Measurements from ENCODE around the gene SEMA3G.

Gene SEMA3G

GRCh38 chr3:52396907-52397591, 47.9 kb downstream of the SEMA3G start:
- TF ChIP-seq, protein P1, sequence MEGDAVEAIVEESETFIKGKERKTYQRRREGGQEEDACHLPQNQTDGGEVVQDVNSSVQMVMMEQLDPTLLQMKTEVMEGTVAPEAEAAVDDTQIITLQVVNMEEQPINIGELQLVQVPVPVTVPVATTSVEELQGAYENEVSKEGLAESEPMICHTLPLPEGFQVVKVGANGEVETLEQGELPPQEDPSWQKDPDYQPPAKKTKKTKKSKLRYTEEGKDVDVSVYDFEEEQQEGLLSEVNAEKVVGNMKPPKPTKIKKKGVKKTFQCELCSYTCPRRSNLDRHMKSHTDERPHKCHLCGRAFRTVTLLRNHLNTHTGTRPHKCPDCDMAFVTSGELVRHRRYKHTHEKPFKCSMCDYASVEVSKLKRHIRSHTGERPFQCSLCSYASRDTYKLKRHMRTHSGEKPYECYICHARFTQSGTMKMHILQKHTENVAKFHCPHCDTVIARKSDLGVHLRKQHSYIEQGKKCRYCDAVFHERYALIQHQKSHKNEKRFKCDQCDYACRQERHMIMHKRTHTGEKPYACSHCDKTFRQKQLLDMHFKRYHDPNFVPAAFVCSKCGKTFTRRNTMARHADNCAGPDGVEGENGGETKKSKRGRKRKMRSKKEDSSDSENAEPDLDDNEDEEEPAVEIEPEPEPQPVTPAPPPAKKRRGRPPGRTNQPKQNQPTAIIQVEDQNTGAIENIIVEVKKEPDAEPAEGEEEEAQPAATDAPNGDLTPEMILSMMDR (IDR thresholded peaks at IDR 0.05; ENCODE audit: low read length, missing control alignments), result no peak
- no peak for DNase-seq (ENCODE audit: low read depth)
- no peak overlapping the region for H3K4me3 ChIP-seq (replicated peaks; ENCODE audit: low read depth, low read length)

DNA sequence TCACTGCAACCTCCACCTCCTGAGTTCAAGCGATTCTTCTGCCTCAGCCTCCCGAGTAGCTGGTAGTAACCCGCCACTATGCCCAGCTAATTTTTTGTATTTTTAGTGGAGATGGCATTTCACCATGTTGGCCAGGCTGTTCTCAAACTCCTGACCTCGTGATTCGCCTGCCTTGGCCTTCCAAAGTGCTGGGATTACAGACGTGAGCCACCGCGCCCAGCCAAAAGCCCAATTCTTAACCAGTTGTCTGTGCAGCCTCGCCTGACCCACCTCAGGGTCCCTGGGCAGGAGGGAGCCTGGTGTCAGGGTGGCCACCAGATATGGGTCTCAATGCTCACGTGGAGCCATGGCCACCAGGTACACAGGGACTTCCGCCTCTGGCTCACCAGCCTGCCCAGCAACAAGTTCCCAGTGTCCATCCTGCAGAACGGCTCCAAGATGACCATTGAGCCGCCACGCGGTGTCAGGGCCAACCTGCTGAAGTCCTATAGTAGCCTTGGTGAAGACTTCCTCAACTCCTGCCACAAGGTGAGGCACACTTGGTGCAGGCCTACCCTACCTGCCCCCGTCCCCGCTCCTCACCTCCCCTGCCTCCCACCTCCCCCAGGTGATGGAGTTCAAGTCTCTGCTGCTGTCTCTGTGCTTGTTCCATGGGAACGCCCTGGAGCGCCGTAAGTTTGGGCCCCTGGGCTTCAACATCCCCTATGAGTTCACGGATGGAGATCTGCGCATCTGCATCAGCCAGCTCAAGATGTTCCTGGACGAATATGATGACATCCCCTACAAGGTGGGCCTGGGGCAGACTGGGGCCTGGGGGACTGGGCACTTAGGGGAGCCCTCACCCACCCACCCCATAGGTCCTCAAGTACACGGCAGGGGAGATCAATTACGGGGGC, 48.6 kb downstream of the SEMA3G start:
- no peak overlapping the region for H3K4me3 ChIP-seq (replicated peaks; ENCODE audit: low read depth, low read length)
- DNase-seq (ENCODE audit: low read depth), result no peak
- TF ChIP-seq, protein P1 (IDR thresholded peaks at IDR 0.05; ENCODE audit: low read length, missing control alignments), result no peak

DNA sequence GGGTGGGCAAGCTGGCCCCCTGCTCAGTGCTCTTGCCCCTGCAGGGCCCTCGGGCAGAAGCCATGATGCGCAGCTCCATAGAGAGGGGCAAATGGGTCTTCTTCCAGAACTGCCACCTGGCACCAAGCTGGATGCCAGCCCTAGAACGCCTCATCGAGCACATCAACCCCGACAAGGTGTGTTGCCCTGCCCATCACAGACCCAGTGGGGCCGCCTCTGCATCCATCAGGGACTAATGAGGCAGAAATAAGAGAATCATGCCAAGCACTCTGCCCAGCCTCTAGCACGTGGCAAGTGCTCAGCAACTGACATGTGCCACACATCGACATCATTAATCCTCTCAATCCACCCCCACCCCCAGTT, 49.4 kb downstream of the SEMA3G start:
- no peak overlapping the region for H3K4me3 ChIP-seq (replicated peaks; ENCODE audit: low read depth, low read length)
- TF ChIP-seq, protein P1 (IDR thresholded peaks at IDR 0.05; ENCODE audit: low read length, missing control alignments), result no peak
- DNase-seq (ENCODE audit: low read depth), result no peak

DNA sequence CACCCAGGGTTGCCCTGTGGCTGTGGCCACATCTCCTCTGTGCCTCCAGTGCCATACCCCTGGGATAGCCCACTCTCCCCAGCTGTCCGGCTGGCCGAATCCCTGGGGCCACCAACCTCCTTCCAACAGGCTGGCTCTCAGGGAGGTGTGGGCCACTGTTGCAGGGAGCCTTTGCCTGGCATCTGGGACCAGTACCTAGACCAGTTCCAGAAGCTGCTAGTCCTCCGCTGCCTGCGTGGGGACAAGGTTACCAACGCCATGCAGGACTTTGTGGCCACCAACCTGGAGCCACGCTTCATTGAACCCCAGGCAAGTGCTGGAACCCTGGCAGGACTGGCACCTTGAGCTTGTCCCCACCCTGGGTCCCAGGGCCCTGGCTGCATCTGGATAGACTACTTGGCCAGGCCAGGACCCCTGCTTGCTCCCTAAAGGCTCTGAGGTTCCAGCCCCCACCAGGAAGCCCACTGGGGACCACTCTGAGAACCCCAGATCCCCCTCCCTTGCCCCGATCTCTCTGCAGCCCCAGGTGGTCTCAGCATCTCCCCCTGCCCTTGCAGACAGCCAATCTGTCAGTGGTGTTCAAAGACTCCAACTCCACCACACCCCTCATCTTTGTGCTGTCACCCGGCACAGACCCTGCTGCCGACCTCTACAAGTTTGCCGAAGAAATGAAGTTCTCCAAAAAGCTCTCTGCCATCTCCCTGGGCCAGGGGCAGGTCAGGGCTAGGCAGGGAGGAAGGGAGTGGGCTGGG, 50.0 kb downstream of the SEMA3G start:
- TF ChIP-seq, protein P1 (IDR thresholded peaks at IDR 0.05; ENCODE audit: low read length, missing control alignments), result no peak

GRCh38 chr3:52393959-52394670, 50.8 kb downstream of the SEMA3G start:
- no peak overlapping the region for H3K4me3 ChIP-seq (replicated peaks; ENCODE audit: low read depth, low read length)
- TF ChIP-seq, protein P1 (IDR thresholded peaks at IDR 0.05; ENCODE audit: low read length, missing control alignments), result no peak
- DNase-seq (ENCODE audit: low read depth), result no peak

More for the DNA sequence above, 50.0 kb downstream of the SEMA3G start:
- no peak for DNase-seq (ENCODE audit: low read depth)
- H3K4me3 ChIP-seq (replicated peaks; ENCODE audit: low read depth, low read length), result no peak overlapping the region

- TF ChIP-seq, protein P1 (IDR thresholded peaks at IDR 0.05; ENCODE audit: low read length, missing control alignments), result no peak
- H3K4me3 ChIP-seq (replicated peaks; ENCODE audit: low read depth, low read length), result no peak overlapping the region
- no peak for DNase-seq (ENCODE audit: low read depth)
Observed at GRCh38 chr3:52393131-52393807, 51.6 kb downstream of the SEMA3G start.
